C1 segment of cervical spinal cord (tissue), 14 donors: ENCODE results near the gene MYO1G.
A peak's percentile ranks its signal among the peaks of the same experiment; 100 is the strongest.
"Not testable (repeated sequence)": the region's sequence is repeated elsewhere in the genome, so short reads cannot be mapped to it uniquely, and the experiment has no call there.

Experiments
- DNase-seq, 14 donors: peaks; one replicate each; lab custom pipeline; 2025; lab: John Stamatoyannopoulos, UW

Gene MYO1G

GRCh38 chr7:44999245-45000092 is 20.7 kb upstream of the MYO1G start:
- peak; percentile 83 to 99 (median 98) for DNase-seq

GRCh38 chr7:44998153-44998871 is 19.5 kb upstream of the MYO1G start:
- no peak for DNase-seq

GRCh38 chr7:44995555-44996493 is 17.0 kb upstream of the MYO1G start:
- DNase-seq, result no peak

GRCh38 chr7:44994877-44995554 is 16.2 kb upstream of the MYO1G start:
- no peak for DNase-seq

GRCh38 chr7:44992004-44992795 is 13.4 kb upstream of the MYO1G start:
- not testable (repeated sequence) for DNase-seq

- no peak for DNase-seq
Measured at GRCh38 chr7:44990109-44991023, 11.6 kb upstream of the MYO1G start.

GRCh38 chr7:44989132-44989531 is 10.3 kb upstream of the MYO1G start:
- DNase-seq, result no peak

- DNase-seq, result no peak
Measured at GRCh38 chr7:44988701-44989100, 9.9 kb upstream of the MYO1G start.

- DNase-seq, result no peak
Measured at GRCh38 chr7:44987996-44988395, 9.2 kb upstream of the MYO1G start.

- DNase-seq, result no peak
Measured at GRCh38 chr7:44987457-44987856, 8.6 kb upstream of the MYO1G start.

- DNase-seq, result peak; percentile 33 to 93 (median 76)
Measured at GRCh38 chr7:44986218-44987053, 7.6 kb upstream of the MYO1G start.

GRCh38 chr7:44985900-44986217 is 7.0 kb upstream of the MYO1G start:
- DNase-seq, result no peak

GRCh38 chr7:44985033-44985695 is 6.3 kb upstream of the MYO1G start:
- no peak for DNase-seq

- DNase-seq, result no peak
Measured at GRCh38 chr7:44984478-44984758, 5.6 kb upstream of the MYO1G start.

GRCh38 chr7:44983742-44984477 is 5.1 kb upstream of the MYO1G start:
- DNase-seq, result no peak

- no peak for DNase-seq
Measured at GRCh38 chr7:44982970-44983369, 4.2 kb upstream of the MYO1G start.

- no peak for DNase-seq
Measured at GRCh38 chr7:44982535-44982923, 3.7 kb upstream of the MYO1G start.
